Thoracic aorta (tissue), 2 donors: Measurements from ENCODE around the gene NCOA6. TPM values are rescaled to one million over a fixed set of nuclear protein-coding genes. Genes with fewer than 3 reads are reported as not detected.

Experiments
- ATAC-seq: fragments of 150-250 bp; one replicate; pipeline ENCODE4 v1.8.0; 2017; ENCODE audit warnings: low read depth; ENCODE audit not compliant: insufficient number of reproducible peaks, low FRiP score
- DNase-seq: peaks from one replicate; pipeline ENCODE4 v3.0.0-alpha.2; 2020; ENCODE audit warnings: low spot score
- H3K27ac ChIP-seq, 2 donors: fragments of 200-600 bp; sonication (generic); 1 replicate in 1 of 2; 2 replicates in 1 of 2; pipeline ENCODE4 v1.5.1; 2016; ENCODE audit warnings: mild to moderate bottlenecking in 2 of 2, moderate library complexity in 2 of 2
- H3K27me3 ChIP-seq: fragments of 200-600 bp; sonication (generic); replicated peaks from 2 replicates; pipeline ENCODE4 v1.6.0; 2016; ENCODE audit warnings: mild to moderate bottlenecking; ENCODE audit not compliant: insufficient read depth
- H3K36me3 ChIP-seq: fragments of 200-600 bp; sonication (generic); one replicate; pipeline ENCODE4 v1.5.1; 2016
- H3K4me1 ChIP-seq, 2 donors: fragments of 200-600 bp; sonication (generic); 1 replicate in 1 of 2; 2 replicates in 1 of 2; pipeline versions ENCODE4 v1.5.1 to v1.6.0; 2016; ENCODE audit warnings: low read depth in 2 of 2, mild to moderate bottlenecking in 1 of 2; ENCODE audit not compliant: control insufficient read depth in 1 of 2
- H3K4me3 ChIP-seq: fragments of 200-600 bp; sonication (generic); 2 replicates; pipeline ENCODE4 v1.5.1; 2016; ENCODE audit warnings: mild to moderate bottlenecking
- H3K9me3 ChIP-seq: fragments of 200-600 bp; sonication (generic); 2 replicates; pipeline ENCODE4 v1.5.1; 2016
- total RNA-seq, 2 donors: library from RNA; depleted of rRNA; stranded (reverse); fragments of >200 nt; gene quantifications; one replicate each; pipeline versions ENCODE4 v1.1.0 to v1.2.3, GENCODE V29; 2016
- TF ChIP-seq, protein P1 (sequence below): fragments of 200-600 bp; sonication (generic); IDR thresholded peaks from one replicate; pipeline ENCODE4 v1.5.1; 2019; ENCODE audit warnings: antibody characterized with exemption

NCOA6 gene
- total RNA-seq, 2 donors from 2014 or later = 14.8 to 21.4 TPM

DNA sequence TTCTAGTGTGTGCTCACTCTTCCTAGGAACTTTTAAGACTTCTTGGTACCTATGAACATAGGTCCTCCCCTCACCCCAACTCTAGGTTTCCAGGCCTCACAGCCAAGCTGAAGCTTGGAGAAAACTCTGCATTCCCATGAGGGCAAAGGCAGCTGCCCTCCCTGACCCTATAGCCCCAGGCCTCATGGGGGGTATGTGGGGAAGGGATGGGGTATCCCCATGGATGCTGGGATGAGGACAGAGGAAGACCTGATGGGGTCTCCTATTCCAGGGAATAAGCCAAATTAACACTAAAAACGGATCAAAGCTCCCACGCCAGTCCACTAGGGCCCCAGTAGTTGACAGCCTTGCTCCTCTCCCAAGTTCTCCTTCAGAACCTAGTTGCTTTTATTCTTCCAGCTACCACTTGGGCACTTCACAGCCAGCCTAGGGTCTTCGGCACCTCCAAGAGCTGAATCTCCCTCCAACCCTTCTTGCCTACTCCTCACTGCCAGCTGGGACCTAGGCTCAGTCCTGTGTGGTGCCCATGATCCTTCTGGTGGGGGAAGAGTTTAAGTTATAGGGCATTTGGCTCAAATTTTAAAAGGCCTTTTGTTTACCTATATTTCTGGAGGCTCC lies 113.5 kb downstream of the NCOA6 start:
- Histone ChIP-seq H3K27ac (no peak overlapping the region), H3K4me3 (no peak overlapping the region), H3K4me1 (peaks cover 3 to 15% of the 10 kb centered on the region in 2 donors), H3K36me3 (peaks cover 6% of the 10 kb centered on the region), H3K9me3 (no peaks in the 10 kb centered on the region), H3K27me3 (no peaks in the 10 kb centered on the region)
- DNase-seq (no peak), ATAC-seq (no peak)
- TF ChIP-seq, protein P1, sequence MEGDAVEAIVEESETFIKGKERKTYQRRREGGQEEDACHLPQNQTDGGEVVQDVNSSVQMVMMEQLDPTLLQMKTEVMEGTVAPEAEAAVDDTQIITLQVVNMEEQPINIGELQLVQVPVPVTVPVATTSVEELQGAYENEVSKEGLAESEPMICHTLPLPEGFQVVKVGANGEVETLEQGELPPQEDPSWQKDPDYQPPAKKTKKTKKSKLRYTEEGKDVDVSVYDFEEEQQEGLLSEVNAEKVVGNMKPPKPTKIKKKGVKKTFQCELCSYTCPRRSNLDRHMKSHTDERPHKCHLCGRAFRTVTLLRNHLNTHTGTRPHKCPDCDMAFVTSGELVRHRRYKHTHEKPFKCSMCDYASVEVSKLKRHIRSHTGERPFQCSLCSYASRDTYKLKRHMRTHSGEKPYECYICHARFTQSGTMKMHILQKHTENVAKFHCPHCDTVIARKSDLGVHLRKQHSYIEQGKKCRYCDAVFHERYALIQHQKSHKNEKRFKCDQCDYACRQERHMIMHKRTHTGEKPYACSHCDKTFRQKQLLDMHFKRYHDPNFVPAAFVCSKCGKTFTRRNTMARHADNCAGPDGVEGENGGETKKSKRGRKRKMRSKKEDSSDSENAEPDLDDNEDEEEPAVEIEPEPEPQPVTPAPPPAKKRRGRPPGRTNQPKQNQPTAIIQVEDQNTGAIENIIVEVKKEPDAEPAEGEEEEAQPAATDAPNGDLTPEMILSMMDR = no peak

DNA sequence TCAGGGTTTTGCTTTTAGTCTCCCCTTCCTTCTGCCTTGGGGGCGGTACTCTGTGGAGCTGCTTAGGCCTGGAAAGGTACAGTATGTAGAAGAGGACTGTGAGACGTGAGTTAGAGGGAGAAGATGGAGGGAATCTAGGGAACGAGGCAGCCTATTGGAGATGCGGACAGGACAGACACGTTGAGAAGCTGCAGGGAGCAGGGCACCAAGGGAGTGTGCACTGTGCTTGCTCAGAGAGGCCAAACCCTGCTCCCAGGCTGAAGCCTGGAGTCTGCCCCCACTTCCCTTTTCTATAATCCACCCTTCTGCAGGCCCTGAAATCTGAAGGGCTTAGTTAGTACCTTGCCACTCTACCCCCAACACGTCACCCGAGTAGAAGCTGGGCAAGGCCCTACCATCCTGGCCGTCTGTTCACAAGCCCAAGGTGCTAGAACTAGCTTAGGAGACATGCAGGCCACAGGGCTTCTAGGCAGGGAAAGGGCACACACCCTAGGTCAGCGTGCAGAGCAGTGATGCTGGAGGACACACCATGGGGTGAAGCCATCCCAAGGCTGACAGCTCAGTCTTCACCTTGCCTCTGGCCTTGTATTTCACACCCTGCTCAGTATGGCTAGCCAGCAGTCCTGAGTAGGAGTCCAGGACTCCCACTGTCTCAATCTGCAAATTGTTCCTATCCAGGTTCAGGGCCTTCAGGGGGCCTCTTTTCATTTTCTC lies 114.4 kb downstream of the NCOA6 start:
- no peak for DNase-seq
- H3K27ac ChIP-seq = no peak overlapping the region
- no peak overlapping the region for H3K4me3 ChIP-seq
- H3K27me3 ChIP-seq = no peaks in the 10 kb centered on the region
- no peaks in the 10 kb centered on the region for H3K9me3 ChIP-seq
- H3K4me1 ChIP-seq = peaks cover 3 to 15% of the 10 kb centered on the region in 2 donors
- H3K36me3 ChIP-seq = peaks cover 6% of the 10 kb centered on the region
- ATAC-seq = no peak
- TF ChIP-seq, protein P1 = no peak

DNA sequence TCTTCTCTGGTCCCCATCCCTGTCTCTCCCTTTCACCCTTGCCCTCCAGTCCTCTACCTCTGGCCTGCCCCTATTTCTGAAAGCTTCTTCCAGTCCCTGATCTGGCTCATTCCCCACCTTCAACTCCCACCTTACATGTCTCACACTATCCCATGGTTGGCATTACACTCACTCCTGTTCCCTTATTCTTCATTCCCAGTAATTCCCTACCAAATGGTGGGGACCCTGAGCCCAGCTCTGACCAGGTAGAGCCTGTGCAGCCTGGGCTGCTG lies 114.9 kb downstream of the NCOA6 start:
- Histone ChIP-seq H3K36me3 (peaks cover 6% of the 10 kb centered on the region), H3K9me3 (no peaks in the 10 kb centered on the region), H3K4me3 (peak overlapping the region; percentile 93), H3K27me3 (no peaks in the 10 kb centered on the region), H3K27ac (peak overlapping the region in 1 of 2 donors; percentile 94), H3K4me1 (peaks cover 3 to 16% of the 10 kb centered on the region in 2 donors)
- ATAC-seq (no peak), DNase-seq (no peak)
- TF ChIP-seq, protein P1 = no peak

DNA sequence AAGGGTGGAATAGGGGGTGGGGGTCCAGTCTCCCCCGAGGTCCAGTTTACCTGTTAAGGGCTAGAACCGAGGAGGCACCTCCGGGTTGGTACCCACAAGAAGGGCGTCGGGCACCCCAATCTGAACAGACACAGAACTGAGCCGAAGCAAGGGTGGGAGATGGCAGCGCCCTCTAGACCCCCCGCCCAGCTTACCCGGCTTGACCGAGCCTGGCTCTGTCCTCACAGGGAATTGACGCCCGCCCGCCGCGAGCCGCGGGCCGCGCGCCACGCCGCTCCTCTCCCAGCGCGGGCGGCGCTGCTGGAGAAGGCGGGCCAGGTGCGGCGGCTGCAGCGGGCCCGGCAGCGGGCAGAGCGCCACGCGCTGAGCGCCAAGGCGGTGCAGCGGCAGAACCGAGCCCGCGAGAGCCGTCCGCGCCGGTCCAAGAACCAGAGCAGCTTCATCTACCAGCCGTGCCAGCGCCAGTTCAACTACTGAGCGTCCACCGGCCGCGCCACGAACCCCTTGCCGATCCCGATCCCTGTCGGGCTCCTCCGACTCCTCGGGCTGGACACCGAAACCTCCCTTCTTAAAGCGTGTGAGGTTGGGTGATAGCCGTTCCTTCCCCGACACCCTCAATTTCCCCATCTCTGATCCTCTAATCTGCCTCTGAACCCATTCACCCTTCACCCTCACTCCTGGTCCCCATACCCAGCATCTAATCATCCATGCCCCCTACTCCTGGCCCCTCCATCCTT lies 115.5 kb downstream of the NCOA6 start:
- Histone ChIP-seq H3K27me3 (no peaks in the 10 kb centered on the region), H3K4me3 (peak overlapping the region; percentile 93), H3K4me1 (peaks cover 7 to 21% of the 10 kb centered on the region in 2 donors), H3K9me3 (no peaks in the 10 kb centered on the region), H3K36me3 (peaks cover 6% of the 10 kb centered on the region), H3K27ac (peak overlapping the region; percentile 90 to 94)
- DNase-seq (no peak), ATAC-seq (peak; percentile 28)
- TF ChIP-seq, protein P1 = no peak

DNA sequence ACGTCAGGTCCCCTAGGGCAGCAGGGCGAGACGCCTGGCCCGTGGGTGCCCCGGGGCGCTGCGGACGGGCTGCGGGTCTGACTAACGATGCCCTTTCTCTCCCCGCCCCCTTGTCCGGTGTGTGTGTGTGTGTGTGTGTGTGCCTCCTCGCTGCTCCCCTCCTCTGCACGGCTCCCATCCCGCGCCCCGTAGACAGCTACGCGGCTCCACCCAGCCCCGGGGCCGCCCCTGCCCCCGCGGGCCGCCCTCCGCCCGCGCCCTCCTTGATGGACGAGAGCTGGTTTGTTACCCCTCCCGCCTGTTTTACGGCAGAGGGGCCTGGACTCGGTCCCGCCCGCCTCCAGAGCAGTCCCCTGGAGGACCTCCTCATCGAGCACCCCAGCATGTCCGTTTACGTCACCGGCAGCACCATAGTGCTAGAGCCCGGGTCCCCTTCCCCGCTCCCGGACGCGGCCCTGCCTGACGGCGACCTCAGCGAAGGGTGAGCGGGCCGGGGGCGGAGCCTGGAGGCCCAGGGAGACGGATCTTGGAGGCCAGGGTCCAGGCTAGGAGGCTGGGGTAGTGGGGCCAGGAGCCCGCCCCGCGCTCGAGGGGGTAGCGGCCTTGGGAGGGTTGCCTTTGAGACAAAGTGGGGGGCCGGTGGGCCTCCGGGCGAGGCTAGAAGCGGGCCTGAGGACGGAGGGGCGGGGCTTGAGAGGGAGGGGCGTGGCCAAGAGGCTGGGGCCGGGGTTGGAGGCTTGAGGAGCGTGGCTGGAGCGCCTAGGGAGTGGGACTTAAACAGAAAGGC lies 116.2 kb downstream of the NCOA6 start:
- DNase-seq = peak; percentile 56
- no peaks in the 10 kb centered on the region for H3K9me3 ChIP-seq
- peaks cover 4% of the 10 kb centered on the region for H3K36me3 ChIP-seq
- peak; percentile 42 for ATAC-seq
- peaks cover 9 to 21% of the 10 kb centered on the region in 2 donors for H3K4me1 ChIP-seq
- peak overlapping the region; percentile 93 for H3K4me3 ChIP-seq
- H3K27ac ChIP-seq = peak overlapping the region; percentile 90 to 94
- TF ChIP-seq, protein P1 = no peak
- H3K27me3 ChIP-seq = no peaks in the 10 kb centered on the region
